HT-29 (cell line): ENCODE data around the gene ZFP36L2. TPM values are rescaled to one million over a fixed set of nuclear protein-coding genes. Genes with fewer than 3 reads are reported as not detected.
"Not testable (repeated sequence)": the region's sequence is repeated elsewhere in the genome, so short reads cannot be mapped to it uniquely, and the experiment has no call there.

Experiments used
- DNase-seq: peaks from one replicate; pipeline ENCODE4 v3.0.0-alpha.2; 2015; ENCODE audit warnings: low spot score
- total RNA-seq: library from RNA; depleted of rRNA; stranded (reverse); fragments of >200 nt; shearing (Covaris generic); gene quantifications from 2 replicates; pipeline ENCODE4 v1.2.3, GENCODE V29; 2014

ZFP36L2 gene
- total RNA-seq, 1 experiment from 2014 or later: 20.5 TPM

- DNase-seq: no peak
Measured at GRCh38 chr2:43209204-43209717, 17.1 kb downstream of the ZFP36L2 start.

GRCh38 chr2:43207553-43208300 lies 18.7 kb downstream of the ZFP36L2 start:
- DNase-seq: no peak

- DNase-seq: no peak
Measured at GRCh38 chr2:43206602-43207001, 19.8 kb downstream of the ZFP36L2 start.

GRCh38 chr2:43203373-43203772 lies 23.0 kb downstream of the ZFP36L2 start:
- no peak for DNase-seq

- DNase-seq: no peak
Measured at GRCh38 chr2:43202289-43202688, 24.1 kb downstream of the ZFP36L2 start.

- no peak for DNase-seq
Measured at GRCh38 chr2:43201497-43201896, 24.9 kb downstream of the ZFP36L2 start.

GRCh38 chr2:43201016-43201415 lies 25.4 kb downstream of the ZFP36L2 start:
- no peak for DNase-seq

- peak; percentile 79 for DNase-seq
Measured at GRCh38 chr2:43199492-43200488, 26.6 kb downstream of the ZFP36L2 start.

GRCh38 chr2:43198263-43198662 lies 28.1 kb downstream of the ZFP36L2 start:
- no peak for DNase-seq

- no peak for DNase-seq
Measured at GRCh38 chr2:43197588-43197896, 28.9 kb downstream of the ZFP36L2 start.

GRCh38 chr2:43196768-43197587 lies 29.4 kb downstream of the ZFP36L2 start:
- no peak for DNase-seq

GRCh38 chr2:43194121-43194869 lies 32.1 kb downstream of the ZFP36L2 start:
- DNase-seq: peak; percentile 95

GRCh38 chr2:43193652-43194120 lies 32.7 kb downstream of the ZFP36L2 start:
- DNase-seq: peak; percentile 68

- no peak for DNase-seq
Measured at GRCh38 chr2:43192744-43193651, 33.4 kb downstream of the ZFP36L2 start.

- DNase-seq: no peak
Measured at GRCh38 chr2:43191947-43192516, 34.4 kb downstream of the ZFP36L2 start.

- DNase-seq: no peak
Measured at GRCh38 chr2:43190311-43191052, 35.9 kb downstream of the ZFP36L2 start.

GRCh38 chr2:43189861-43190260 lies 36.5 kb downstream of the ZFP36L2 start:
- not testable (repeated sequence) for DNase-seq

GRCh38 chr2:43188561-43189386 lies 37.6 kb downstream of the ZFP36L2 start:
- no peak for DNase-seq
